VCaP (cell line): ENCODE measurements around the gene RGS11.

Experiments
- H3K27ac ChIP-seq: fragments of 450-650 bp; 2 replicates; pipeline ENCODE4 v1.5.1; 2017
- TF ChIP-seq, protein P1 (sequence below): fragments of 450-650 bp; conservative IDR thresholded peaks from 2 replicates; pipeline ENCODE4 v1.5.1; 2017; ENCODE audit warnings: mild to moderate bottlenecking, moderate library complexity

Gene RGS11

DNA sequence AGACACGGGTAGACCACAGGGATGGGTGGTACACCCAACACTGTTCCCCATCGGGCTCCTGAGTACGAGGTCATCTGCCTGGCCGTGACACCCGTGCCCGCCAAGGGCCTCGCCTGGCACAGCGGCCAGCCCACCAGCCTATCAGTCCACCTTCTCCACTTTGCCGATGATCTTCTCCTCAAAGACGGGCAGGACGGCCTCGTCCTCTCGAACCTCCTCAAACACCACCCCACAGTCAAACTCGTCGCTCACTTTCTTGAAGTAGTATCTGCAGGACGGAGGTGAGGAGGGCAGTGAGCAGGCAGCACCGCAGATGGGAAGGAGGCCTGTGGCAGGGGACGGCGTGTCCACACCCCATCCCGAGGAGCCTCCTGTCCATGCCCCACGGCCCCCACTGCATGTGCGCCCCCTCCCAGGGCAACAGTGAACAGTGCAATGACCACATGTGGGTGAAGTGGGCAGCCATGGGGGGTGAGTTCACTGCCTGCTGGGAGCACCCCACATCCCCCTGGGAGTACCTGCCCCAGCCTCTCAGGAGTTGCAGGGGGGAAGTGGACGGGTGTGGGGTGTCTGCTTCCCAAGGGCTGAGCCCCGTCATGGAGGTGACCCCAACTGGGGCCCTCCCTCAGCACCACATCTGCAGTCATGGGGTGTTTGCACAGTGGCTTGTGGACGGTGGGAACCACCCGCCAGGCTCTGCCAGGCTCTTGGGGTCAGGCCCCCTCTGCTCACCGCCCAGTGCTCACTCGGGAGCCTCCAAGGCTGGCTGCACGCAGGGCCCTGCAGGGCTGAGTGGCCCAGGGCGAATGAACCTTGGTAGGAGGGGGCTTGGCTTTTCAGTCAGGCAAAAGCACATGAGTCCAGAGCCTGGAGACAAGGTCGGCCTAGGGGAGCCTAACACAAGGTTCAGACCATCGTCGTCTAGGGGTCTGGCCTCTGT lies 12.5 kb upstream of the RGS11 start:
- no peak overlapping the region for H3K27ac ChIP-seq
- TF ChIP-seq, protein P1, sequence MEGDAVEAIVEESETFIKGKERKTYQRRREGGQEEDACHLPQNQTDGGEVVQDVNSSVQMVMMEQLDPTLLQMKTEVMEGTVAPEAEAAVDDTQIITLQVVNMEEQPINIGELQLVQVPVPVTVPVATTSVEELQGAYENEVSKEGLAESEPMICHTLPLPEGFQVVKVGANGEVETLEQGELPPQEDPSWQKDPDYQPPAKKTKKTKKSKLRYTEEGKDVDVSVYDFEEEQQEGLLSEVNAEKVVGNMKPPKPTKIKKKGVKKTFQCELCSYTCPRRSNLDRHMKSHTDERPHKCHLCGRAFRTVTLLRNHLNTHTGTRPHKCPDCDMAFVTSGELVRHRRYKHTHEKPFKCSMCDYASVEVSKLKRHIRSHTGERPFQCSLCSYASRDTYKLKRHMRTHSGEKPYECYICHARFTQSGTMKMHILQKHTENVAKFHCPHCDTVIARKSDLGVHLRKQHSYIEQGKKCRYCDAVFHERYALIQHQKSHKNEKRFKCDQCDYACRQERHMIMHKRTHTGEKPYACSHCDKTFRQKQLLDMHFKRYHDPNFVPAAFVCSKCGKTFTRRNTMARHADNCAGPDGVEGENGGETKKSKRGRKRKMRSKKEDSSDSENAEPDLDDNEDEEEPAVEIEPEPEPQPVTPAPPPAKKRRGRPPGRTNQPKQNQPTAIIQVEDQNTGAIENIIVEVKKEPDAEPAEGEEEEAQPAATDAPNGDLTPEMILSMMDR = no peak

DNA sequence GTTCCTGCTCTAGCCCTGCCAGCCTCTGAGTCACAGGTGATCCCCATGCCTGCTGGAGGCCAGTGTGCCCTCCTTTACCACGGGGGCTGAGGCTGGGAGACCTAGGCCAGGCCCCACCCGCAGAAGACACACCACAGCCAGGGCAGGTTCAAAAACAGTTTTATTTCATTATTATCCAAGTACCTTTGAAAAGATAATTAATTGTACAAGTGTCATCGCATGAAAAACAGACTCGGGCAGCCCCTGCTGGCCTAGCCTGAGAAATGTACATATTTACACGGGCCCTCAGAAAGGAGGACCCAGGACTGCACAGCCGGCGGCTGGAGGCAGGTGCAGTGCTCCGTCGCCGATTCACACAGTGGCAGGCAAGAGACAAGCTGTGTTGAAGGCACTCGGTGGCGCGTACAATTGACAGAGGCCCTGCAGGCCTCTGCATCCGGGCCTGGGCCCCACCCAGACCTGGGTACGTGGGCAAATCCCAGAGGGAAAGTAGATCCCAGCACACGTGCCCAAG lies 11.6 kb upstream of the RGS11 start:
- H3K27ac ChIP-seq = no peak overlapping the region
- TF ChIP-seq, protein P1 = peak; percentile 61

DNA sequence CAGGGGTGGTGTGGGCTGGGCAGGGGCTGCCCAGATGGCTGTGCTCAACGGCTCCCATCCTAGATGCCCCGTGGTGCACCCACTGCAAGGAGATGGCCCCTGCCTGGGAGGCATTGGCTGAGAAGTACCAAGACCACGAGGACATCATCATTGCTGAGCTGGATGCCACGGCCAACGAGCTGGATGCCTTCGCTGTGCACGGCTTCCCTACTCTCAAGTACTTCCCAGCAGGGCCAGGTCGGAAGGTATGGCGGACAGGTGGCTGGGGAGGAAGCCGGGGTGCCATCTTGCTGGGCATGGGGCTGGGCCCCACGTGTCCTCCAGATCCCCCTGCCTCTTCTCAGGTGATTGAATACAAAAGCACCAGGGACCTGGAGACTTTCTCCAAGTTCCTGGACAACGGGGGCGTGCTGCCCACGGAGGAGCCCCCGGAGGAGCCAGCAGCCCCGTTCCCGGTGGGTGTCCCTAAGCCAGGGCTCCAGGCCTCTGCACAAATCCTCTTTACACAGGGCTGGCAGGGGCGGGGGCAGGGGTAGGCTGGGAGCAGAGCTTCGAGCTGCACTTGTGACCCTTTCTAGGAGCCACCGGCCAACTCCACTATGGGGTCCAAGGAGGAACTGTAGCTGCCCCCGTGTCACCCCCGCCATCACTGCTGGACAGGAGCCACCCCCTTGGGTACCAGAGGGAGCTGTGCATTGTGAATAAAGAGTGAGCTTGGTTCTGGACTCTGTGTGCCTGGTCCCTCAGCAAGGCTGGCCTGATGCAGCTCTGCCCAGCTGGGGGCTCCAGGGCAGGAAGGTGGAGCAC lies 10.9 kb upstream of the RGS11 start:
- H3K27ac ChIP-seq = no peak overlapping the region
- TF ChIP-seq, protein P1 = no peak

DNA sequence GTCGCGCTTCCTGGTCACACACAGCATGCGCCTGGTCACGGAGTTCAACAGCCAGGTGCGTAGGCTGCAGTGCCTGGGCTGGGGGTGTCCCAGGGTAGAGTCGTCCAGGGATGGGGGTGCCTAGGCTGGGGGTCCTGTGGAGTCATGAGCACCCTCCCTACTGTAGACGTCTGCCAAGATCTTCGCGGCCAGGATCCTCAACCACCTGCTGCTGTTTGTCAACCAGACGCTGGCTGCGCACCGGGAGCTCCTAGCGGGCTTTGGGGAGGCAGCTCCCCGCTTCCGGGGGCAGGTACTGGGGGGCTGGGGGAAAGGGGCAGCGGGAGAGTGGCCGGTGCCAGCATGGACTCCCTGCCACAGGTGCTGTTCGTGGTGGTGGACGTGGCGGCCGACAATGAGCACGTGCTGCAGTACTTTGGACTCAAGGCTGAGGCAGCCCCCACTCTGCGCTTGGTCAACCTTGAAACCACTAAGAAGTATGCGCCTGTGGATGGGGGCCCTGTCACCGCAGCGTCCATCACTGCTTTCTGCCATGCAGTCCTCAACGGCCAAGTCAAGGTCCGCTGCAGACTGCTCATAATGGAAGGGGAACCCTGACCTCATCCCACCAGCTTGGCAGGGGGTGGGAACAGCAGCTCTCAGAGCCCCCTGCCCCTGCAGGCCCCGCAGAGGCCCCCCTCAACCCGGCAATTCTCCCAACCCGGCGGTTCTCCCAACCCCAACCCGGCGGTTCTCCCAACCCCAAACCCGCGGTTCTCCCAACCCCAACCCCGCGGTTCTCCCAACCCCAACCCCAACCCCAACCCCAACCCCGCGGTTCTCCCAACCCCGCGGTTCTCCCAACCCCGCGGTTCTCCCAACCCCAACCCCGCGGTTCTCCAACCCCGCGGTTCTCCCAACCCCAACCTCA lies 9.7 kb upstream of the RGS11 start:
- TF ChIP-seq, protein P1 = no peak
- no peak overlapping the region for H3K27ac ChIP-seq

DNA sequence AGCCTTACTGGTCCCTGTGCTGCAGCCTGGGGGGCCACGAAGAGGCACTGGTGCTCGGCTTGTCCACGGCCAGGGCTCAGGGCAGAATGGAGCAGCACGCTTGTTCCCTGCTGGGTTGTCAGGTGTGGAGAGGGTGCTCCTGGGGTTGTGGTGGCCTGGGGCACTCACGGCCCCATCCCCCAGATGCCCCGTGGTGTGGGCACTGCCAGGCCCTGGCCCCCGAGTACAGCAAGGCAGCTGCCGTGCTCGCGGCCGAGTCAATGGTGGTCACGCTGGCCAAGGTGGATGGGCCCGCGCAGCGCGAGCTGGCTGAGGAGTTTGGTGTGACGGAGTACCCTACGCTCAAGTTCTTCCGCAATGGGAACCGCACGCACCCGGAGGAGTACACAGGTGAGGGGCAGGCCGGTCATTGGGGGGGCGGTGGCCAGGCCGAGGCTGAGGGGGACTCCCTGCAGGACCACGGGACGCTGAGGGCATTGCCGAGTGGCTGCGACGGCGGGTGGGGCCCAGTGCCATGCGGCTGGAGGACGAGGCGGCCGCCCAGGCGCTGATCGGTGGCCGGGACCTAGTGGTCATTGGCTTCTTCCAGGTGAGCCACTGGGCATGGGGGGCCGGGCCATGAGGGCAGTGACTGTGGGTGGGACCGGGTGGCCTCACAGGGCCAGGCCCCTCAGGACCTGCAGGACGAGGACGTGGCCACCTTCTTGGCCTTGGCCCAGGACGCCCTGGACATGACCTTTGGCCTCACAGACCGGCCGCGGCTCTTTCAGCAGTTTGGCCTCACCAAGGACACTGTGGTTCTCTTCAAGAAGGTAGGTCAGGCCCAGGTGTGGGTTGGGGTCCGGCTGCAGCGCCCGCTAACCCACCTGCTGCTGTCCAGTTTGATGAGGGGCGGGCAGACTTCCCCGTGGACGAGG lies 8.7 kb upstream of the RGS11 start:
- TF ChIP-seq, protein P1 = no peak
- H3K27ac ChIP-seq = no peak overlapping the region

DNA sequence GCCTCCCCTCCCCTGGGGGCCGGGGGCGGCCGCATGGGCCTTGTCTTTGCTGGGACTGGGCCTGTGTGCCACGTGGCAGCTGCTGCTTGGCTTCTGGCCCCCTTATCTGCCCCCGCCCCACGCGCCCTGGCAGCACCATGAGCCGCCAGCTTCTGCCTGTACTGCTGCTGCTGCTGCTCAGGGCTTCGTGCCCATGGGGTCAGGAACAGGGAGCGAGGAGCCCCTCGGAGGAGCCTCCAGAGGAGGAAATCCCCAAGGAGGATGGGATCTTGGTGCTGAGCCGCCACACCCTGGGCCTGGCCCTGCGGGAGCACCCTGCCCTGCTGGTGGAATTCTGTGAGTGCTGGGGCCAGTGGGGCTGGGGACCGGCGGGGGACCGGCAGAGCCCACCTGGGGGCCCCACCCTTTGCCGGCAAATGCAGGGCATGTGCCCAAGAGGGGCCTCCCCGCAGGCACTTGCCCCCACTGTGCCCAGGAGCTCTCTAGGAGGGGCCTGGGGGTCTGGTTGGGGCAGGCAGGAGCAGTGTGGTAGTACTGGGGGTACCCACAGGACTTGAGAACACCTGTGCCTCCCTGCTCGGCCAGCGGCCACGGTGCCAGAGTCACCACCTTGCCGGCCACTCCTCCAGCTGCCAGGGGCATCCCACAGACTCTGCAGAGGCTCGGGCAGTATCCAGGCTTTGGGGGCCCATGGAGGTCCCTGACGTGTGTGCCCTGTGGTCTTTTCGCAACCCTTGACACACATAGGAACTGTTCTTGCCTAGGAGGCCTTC lies 7.5 kb upstream of the RGS11 start, which contains the start of gene PDIA2:
PDIA2 (plus strand) TSS at position 132 of the 773 bp plus-strand sequence; CDS start at position 138, 6 bp downstream.
- TF ChIP-seq, protein P1 = no peak
- no peak within 1 kb of the TSS for H3K27ac ChIP-seq
